IPS-18c (cell line): ENCODE results near the gene ONECUT1.

Experiments
- H3K4me3 ChIP-seq: 2 replicates; pipeline ENCODE4 v1.7.0; 2013; ENCODE audit warnings: low read depth, mild to moderate bottlenecking, low read length, moderate library complexity; ENCODE audit not compliant: insufficient read depth
- H3K9me3 ChIP-seq: one replicate; pipeline ENCODE4 v1.6.1; 2013; ENCODE audit warnings: mild to moderate bottlenecking, low read length, moderate library complexity; ENCODE audit not compliant: control insufficient read depth, insufficient read depth

ONECUT1 gene

GRCh38 chr15:52749258-52749657 lies 40.9 kb downstream of the ONECUT1 start:
- Histone ChIP-seq H3K4me3 (no peak overlapping the region), H3K9me3 (no peaks in the 10 kb centered on the region)

- no peaks in the 10 kb centered on the region for H3K9me3 ChIP-seq
- H3K4me3 ChIP-seq = no peak overlapping the region
Observed at GRCh38 chr15:52746162-52746757, 43.9 kb downstream of the ONECUT1 start.

- no peak overlapping the region for H3K4me3 ChIP-seq
Observed at GRCh38 chr15:52745326-52746161, 44.6 kb downstream of the ONECUT1 start.

GRCh38 chr15:52738311-52738710 lies 51.8 kb downstream of the ONECUT1 start:
- no peaks in the 10 kb centered on the region for H3K9me3 ChIP-seq
- no peak overlapping the region for H3K4me3 ChIP-seq

More at GRCh38 chr15:52745326-52746161, 44.6 kb downstream of the ONECUT1 start:
- no peaks in the 10 kb centered on the region for H3K9me3 ChIP-seq

- Histone ChIP-seq H3K9me3 (no peaks in the 10 kb centered on the region), H3K4me3 (no peak overlapping the region)
Observed at GRCh38 chr15:52737720-52738119, 52.4 kb downstream of the ONECUT1 start.

GRCh38 chr15:52735231-52736089 lies 54.7 kb downstream of the ONECUT1 start:
- no peak overlapping the region for H3K4me3 ChIP-seq
- no peaks in the 10 kb centered on the region for H3K9me3 ChIP-seq

- Histone ChIP-seq H3K4me3 (no peak overlapping the region), H3K9me3 (no peaks in the 10 kb centered on the region)
Observed at GRCh38 chr15:52734329-52734728, 55.8 kb downstream of the ONECUT1 start.

- Histone ChIP-seq H3K9me3 (no peaks in the 10 kb centered on the region), H3K4me3 (no peak overlapping the region)
Observed at GRCh38 chr15:52733696-52734255, 56.4 kb downstream of the ONECUT1 start.

- Histone ChIP-seq H3K4me3 (no peak overlapping the region), H3K9me3 (no peaks in the 10 kb centered on the region)
Observed at GRCh38 chr15:52733088-52733487, 57.0 kb downstream of the ONECUT1 start.

- Histone ChIP-seq H3K9me3 (no peaks in the 10 kb centered on the region), H3K4me3 (no peak overlapping the region)
Observed at GRCh38 chr15:52732551-52732950, 57.6 kb downstream of the ONECUT1 start.

GRCh38 chr15:52731732-52732470 lies 58.2 kb downstream of the ONECUT1 start:
- H3K4me3 ChIP-seq = no peak overlapping the region

GRCh38 chr15:52731004-52731403 lies 59.1 kb downstream of the ONECUT1 start:
- no peak overlapping the region for H3K4me3 ChIP-seq
- H3K9me3 ChIP-seq = no peaks in the 10 kb centered on the region

More at GRCh38 chr15:52731732-52732470, 58.2 kb downstream of the ONECUT1 start:
- no peaks in the 10 kb centered on the region for H3K9me3 ChIP-seq

GRCh38 chr15:52730594-52730993 lies 59.5 kb downstream of the ONECUT1 start:
- H3K4me3 ChIP-seq = no peak overlapping the region
- no peaks in the 10 kb centered on the region for H3K9me3 ChIP-seq

GRCh38 chr15:52730173-52730572 lies 60.0 kb downstream of the ONECUT1 start:
- H3K4me3 ChIP-seq = no peak overlapping the region
- no peaks in the 10 kb centered on the region for H3K9me3 ChIP-seq

GRCh38 chr15:52728899-52729298 lies 61.2 kb downstream of the ONECUT1 start:
- H3K4me3 ChIP-seq = no peak overlapping the region
- H3K9me3 ChIP-seq = no peaks in the 10 kb centered on the region

- Histone ChIP-seq H3K9me3 (no peaks in the 10 kb centered on the region), H3K4me3 (no peak overlapping the region)
Observed at GRCh38 chr15:52727815-52728214, 62.3 kb downstream of the ONECUT1 start.

- Histone ChIP-seq H3K4me3 (no peak overlapping the region), H3K9me3 (no peaks in the 10 kb centered on the region)
Observed at GRCh38 chr15:52726195-52726594, 63.9 kb downstream of the ONECUT1 start.
